ENCODE measurements around the gene LRRC57.

DNA sequence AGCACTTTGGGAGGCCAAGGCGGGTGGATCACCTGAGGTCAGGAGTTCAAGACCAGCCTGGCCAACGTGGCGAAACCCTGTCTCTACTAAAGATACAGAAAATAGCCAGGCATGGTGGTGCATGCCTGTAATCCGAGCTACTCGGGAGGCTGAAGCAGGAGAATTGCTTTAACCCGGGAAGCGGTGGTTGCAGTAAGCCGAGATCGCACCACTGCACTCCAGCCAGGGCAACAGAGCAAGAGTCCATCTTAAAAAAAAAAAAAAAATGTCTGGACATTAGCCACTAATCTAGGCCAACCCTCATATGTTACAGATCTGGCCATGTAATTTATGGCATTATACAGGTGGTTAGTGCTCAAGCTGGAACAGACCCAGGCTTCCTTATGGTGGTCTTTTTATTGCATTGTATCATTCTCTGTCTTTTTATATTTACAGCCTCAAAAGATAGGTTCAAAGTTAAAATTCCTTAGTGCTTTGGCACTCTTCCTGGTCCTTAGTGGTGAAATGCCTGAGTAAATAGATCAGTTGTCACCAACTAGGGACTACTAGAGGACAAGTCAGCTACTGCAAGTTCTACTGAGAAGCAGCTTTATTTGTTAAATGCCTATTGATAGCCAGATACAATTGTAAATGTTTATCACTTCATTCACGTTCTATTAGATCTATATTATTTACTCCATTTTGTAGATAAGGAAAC is 42.8 kb upstream of the LRRC57 start:
- TF ChIP-seq, protein P1, sequence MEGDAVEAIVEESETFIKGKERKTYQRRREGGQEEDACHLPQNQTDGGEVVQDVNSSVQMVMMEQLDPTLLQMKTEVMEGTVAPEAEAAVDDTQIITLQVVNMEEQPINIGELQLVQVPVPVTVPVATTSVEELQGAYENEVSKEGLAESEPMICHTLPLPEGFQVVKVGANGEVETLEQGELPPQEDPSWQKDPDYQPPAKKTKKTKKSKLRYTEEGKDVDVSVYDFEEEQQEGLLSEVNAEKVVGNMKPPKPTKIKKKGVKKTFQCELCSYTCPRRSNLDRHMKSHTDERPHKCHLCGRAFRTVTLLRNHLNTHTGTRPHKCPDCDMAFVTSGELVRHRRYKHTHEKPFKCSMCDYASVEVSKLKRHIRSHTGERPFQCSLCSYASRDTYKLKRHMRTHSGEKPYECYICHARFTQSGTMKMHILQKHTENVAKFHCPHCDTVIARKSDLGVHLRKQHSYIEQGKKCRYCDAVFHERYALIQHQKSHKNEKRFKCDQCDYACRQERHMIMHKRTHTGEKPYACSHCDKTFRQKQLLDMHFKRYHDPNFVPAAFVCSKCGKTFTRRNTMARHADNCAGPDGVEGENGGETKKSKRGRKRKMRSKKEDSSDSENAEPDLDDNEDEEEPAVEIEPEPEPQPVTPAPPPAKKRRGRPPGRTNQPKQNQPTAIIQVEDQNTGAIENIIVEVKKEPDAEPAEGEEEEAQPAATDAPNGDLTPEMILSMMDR (IDR thresholded peaks at IDR 0.05), result peak in 5 of 6 experiments; percentile 11 to 53 (median 43)
- no peak for TF ChIP-seq POLR2A (IDR thresholded peaks at IDR 0.05)
